Measurements from ENCODE around the gene CCL1.

DNA sequence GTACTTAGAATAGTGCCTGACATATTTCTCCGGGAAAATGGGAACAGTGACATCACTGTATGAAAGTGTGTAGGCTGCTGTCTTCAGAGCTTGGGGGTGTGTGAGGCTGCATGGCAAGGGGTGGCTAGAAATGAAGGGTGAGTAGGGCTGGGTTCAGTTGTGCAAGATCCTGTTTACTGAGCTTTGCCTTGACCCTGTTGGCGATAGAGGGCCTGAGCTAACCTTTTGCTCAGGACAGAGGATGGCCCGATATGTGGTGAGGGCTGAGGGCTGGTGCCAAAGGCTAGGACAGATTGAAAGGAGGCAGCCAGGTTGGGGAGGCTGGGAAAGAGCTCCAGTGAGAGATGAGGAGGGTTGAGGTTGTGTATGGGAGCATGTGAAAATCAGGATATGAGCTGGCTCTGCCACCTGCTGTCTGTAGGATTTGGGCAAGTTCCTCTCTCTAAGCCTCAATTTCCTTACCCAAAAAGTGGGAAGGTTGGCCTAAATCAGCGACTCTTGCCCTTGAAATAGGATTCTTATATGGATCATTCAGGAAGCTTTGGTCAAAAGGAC, 6.0 kb upstream of the CCL1 start:
- TF ChIP-seq, protein P1, sequence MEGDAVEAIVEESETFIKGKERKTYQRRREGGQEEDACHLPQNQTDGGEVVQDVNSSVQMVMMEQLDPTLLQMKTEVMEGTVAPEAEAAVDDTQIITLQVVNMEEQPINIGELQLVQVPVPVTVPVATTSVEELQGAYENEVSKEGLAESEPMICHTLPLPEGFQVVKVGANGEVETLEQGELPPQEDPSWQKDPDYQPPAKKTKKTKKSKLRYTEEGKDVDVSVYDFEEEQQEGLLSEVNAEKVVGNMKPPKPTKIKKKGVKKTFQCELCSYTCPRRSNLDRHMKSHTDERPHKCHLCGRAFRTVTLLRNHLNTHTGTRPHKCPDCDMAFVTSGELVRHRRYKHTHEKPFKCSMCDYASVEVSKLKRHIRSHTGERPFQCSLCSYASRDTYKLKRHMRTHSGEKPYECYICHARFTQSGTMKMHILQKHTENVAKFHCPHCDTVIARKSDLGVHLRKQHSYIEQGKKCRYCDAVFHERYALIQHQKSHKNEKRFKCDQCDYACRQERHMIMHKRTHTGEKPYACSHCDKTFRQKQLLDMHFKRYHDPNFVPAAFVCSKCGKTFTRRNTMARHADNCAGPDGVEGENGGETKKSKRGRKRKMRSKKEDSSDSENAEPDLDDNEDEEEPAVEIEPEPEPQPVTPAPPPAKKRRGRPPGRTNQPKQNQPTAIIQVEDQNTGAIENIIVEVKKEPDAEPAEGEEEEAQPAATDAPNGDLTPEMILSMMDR (IDR thresholded peaks at IDR 0.05) = no peak
- TF ChIP-seq EZH2 (IDR thresholded peaks at IDR 0.05; ENCODE audit: borderline replicate concordance, insufficient read depth, low read depth, low read length, poor library complexity, severe bottlenecking) = no peak

Data from B cell (primary cell).